GM18502 (cell line): ENCODE measurements around the gene UFD1.

Experiments
- ATAC-seq: cut with Tn5 transposase; IDR thresholded peaks from one replicate; pipeline ENCODE4 v1.9.1; 2021; ENCODE audit warnings: mild to moderate bottlenecking; ENCODE audit not compliant: unreplicated experiment, poor library complexity

Gene UFD1

GRCh38 chr22:19516378-19517170, 37.6 kb upstream of the UFD1 start:
- ATAC-seq: no peak

- no peak for ATAC-seq
These were observed 36.8 kb upstream of the UFD1 start for GRCh38 chr22:19515654-19516377.

- no peak for ATAC-seq
These were observed 36.0 kb upstream of the UFD1 start for GRCh38 chr22:19514831-19515565.

GRCh38 chr22:19513823-19514222, 34.8 kb upstream of the UFD1 start:
- no peak for ATAC-seq

- ATAC-seq: no peak
These were observed 31.9 kb upstream of the UFD1 start for GRCh38 chr22:19510919-19511341.

- ATAC-seq: no peak
These were observed 30.9 kb upstream of the UFD1 start for GRCh38 chr22:19509923-19510322.

- no peak for ATAC-seq
These were observed 30.2 kb upstream of the UFD1 start for GRCh38 chr22:19509191-19509590.

GRCh38 chr22:19508024-19508776, 29.2 kb upstream of the UFD1 start:
- no peak for ATAC-seq

GRCh38 chr22:19507534-19507861, 28.5 kb upstream of the UFD1 start:
- no peak for ATAC-seq

GRCh38 chr22:19506212-19506611, 27.2 kb upstream of the UFD1 start:
- ATAC-seq: no peak

GRCh38 chr22:19505735-19506126, 26.7 kb upstream of the UFD1 start:
- ATAC-seq: no peak

GRCh38 chr22:19504900-19505734, 26.1 kb upstream of the UFD1 start:
- ATAC-seq: no peak

- no peak for ATAC-seq
These were observed 24.9 kb upstream of the UFD1 start for GRCh38 chr22:19503869-19504268.

- no peak for ATAC-seq
These were observed 24.4 kb upstream of the UFD1 start for GRCh38 chr22:19503367-19503766.

- ATAC-seq: no peak
These were observed 23.0 kb upstream of the UFD1 start for GRCh38 chr22:19501897-19502447.

- ATAC-seq: no peak
These were observed 20.9 kb upstream of the UFD1 start for GRCh38 chr22:19499880-19500242.

- no peak for ATAC-seq
These were observed 20.4 kb upstream of the UFD1 start for GRCh38 chr22:19499236-19499879.

- no peak for ATAC-seq
These were observed 19.8 kb upstream of the UFD1 start for GRCh38 chr22:19498866-19499190.
